GM12873 (cell line): ENCODE data around the gene GLIPR2.

Source experiments
- TF ChIP-seq, protein P1 (sequence below): IDR thresholded peaks from 2 replicates; pipeline ENCODE4 v1.5.1; 2012; ENCODE audit warnings: low read depth, mild to moderate bottlenecking, moderate library complexity, low read length, control low read depth; ENCODE audit not compliant: insufficient read depth; ENCODE audit errors: missing control alignments

Gene GLIPR2

DNA sequence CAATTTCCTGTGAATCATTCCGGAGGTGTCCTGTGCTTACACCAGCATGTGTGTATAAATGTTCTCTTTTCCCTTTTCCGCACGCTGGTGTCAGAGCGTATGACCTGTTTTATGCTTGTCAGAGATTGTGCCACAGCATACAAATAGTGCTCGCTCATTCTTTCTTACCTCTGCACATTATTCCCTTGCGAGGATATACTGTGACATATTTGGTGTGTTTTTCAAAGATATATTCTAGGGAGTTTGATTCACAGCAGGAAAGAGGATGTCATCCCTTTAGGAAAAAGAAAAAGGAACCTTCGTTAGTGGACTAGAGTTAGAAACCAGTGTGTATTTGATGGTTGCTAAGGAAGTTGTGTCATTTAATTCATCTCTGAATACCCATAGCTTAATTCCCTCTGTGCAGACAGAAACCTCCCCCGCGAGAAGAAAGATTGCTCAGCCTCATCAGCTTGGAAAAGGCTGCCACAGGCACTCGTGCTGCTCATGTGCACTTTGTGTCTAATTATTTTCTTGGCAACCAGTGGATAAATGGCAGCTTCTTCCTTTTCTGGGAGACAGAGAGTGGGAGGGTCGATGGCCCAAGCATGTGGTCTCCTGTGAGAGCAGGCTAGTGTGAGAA, 17.9 kb downstream of the GLIPR2 start:
- TF ChIP-seq, protein P1, sequence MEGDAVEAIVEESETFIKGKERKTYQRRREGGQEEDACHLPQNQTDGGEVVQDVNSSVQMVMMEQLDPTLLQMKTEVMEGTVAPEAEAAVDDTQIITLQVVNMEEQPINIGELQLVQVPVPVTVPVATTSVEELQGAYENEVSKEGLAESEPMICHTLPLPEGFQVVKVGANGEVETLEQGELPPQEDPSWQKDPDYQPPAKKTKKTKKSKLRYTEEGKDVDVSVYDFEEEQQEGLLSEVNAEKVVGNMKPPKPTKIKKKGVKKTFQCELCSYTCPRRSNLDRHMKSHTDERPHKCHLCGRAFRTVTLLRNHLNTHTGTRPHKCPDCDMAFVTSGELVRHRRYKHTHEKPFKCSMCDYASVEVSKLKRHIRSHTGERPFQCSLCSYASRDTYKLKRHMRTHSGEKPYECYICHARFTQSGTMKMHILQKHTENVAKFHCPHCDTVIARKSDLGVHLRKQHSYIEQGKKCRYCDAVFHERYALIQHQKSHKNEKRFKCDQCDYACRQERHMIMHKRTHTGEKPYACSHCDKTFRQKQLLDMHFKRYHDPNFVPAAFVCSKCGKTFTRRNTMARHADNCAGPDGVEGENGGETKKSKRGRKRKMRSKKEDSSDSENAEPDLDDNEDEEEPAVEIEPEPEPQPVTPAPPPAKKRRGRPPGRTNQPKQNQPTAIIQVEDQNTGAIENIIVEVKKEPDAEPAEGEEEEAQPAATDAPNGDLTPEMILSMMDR = no peak

DNA sequence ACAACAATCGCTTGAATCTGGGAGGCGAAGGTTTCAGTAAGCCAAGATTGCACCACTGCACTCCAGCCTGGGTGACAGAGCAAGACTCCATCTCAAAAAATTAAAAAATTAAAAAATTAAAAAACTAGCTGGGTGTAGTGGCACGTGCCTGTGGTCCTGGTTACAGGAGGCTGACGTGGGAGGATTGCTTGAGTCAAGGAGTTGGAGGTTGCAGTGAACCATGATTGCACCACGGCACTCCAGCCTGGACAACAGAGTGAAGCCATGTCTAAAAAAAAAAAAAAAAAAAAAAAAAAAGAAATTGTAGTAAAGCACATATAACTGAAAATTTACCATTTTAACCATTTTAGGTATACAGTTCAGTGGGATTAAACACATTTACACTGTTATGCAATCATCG, 19.6 kb downstream of the GLIPR2 start:
- TF ChIP-seq, protein P1 = no peak

DNA sequence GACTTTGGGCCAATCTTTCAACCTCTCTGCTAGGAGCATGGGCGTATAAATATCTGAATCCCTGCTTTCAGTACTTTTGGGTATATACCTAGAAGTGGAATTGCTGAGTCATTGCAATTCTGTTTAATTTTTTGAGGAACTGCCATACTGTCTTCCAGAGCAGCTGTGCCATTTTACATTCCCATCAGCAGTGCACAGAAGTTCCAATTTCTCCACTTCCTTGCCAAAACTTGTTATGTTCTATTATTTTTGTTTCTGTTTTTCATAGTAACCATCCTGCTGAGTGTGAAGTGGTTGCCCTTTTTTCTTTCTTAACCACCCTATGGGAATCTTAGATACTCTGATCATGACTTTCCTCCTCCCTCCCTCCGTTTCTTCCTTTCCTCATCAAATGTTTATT, 21.6 kb downstream of the GLIPR2 start:
- TF ChIP-seq, protein P1 = no peak

DNA sequence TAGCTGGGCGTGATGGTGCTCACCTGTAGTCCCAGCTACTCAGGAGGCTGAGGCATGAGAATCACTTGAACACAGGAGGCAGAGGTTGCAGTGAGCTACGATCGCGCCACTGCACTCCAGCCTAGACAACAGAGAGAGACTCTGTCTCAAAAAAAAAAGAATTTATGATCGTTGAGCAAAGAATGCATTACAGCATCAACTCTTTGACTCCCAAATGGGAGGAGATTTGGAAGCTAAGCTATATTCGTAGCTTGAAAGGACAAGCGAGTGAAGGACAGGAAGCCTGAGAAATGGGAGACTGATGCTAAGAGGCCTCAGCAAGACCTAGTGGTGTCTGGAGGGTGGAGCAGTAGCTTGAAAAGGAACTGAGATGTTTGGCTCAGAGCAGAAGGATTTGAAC, 22.4 kb downstream of the GLIPR2 start:
- TF ChIP-seq, protein P1 = no peak

DNA sequence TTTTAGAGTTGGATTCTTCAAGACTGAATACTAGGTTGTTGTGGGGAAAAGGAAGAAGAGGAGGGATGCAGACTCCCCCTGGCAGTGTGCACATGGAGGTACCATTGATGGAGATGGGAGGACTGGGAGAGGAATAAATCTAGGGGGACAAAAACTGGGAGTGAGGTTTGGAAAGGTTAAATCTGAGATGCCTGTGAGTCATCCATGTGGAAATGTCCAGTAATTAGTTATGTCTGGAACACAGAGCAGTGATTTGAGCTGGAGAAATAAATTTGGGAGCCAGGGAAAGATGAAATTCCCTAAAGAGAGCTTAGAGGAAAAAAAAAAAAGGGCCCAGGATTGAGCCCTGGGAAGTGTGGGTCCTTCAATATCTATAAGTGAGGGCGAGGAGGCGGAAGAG, 24.7 kb downstream of the GLIPR2 start:
- TF ChIP-seq, protein P1 = no peak

DNA sequence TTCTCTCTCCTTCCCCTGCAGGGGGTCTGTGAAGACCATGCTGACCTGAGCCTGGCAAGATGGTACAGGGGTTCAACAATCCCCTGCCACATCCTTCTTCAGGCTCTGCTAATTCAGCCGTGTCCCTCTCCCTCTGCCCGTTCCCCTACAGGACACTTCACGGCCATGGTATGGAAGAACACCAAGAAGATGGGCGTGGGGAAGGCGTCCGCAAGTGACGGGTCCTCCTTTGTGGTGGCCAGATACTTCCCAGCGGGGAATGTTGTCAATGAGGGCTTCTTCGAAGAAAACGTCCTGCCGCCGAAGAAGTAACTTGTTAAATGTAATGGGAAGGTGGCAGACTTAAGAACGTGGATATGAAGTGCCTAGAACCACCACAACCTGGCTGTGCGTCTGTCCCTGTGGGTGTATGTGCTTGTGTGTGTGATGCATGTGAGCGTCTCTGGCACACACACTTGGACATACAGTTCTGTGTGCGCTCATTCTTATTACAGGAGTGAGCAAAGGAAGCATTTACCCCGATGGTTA, 25.7 kb downstream of the GLIPR2 start:
- TF ChIP-seq, protein P1 = no peak

DNA sequence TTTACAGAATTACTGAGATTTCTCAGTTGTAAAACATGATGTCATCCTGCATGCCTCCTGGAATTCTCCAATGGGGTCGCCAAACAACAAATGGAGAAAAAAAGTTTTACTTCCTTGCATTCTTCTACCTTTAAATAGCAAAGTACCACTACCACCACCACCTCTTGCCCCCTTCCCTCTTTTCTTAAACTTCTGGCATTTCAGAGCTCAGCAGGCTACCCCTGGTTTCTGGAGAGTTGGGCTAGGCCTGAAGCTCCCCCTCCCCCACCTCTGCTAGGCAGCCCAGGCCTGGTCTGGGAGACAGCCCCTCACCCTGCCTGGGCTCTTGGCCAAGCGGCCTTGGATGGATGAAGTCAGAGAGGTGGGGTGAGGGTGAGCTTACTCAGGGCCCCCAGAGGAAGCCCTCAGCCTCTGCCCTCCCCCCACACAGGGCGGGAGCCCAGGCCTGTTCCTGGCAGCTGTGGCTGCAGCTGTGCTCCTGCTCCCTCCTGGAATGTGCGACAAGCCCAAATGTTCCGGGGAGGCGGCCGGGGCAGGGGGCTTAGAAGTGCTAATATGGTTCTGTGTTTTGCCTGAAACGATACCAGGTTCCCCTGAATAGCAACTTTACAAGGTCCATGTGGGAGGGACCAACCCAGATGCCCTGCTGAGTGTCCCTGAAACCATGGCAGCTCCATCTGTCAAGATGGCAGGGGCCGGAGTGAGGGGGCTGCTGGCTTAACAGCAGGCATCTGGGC, 26.7 kb downstream of the GLIPR2 start:
- TF ChIP-seq, protein P1 = no peak
